Osteoblast (primary cell): ENCODE data around the gene UTP18. TPM values are rescaled to one million over a fixed set of nuclear protein-coding genes. Genes with fewer than 3 reads are reported as not detected.

Experiments used
- DNase-seq: peaks from one replicate; pipeline ENCODE4 v3.0.0; 2011; ENCODE audit warnings: low spot score, mixed read lengths; ENCODE audit not compliant: insufficient read length; ENCODE audit errors: missing footprints
- H2AFZ ChIP-seq: 2 replicates; pipeline ENCODE4 v1.6.0; 2011; ENCODE audit warnings: mild to moderate bottlenecking, low read length
- H3K27ac ChIP-seq: 2 replicates; pipeline ENCODE4 v1.5.1; 2011; ENCODE audit warnings: mild to moderate bottlenecking, low read depth, low read length, moderate library complexity
- H3K27me3 ChIP-seq: 2 replicates; pipeline ENCODE4 v1.6.0; 2012; ENCODE audit warnings: mild to moderate bottlenecking, control low read depth, inconsistent platforms, low read length, moderate library complexity; ENCODE audit not compliant: insufficient read depth
- H3K36me3 ChIP-seq: 2 replicates; pipeline ENCODE4 v1.5.1; 2011; ENCODE audit warnings: mild to moderate bottlenecking, low read length, control low read depth, moderate library complexity; ENCODE audit not compliant: insufficient read depth
- H3K4me1 ChIP-seq: 2 replicates; pipeline ENCODE4 v1.5.1; 2011; ENCODE audit warnings: mild to moderate bottlenecking, low read length, control low read depth, moderate library complexity; ENCODE audit not compliant: insufficient read depth
- H3K4me2 ChIP-seq: 2 replicates; pipeline ENCODE4 v1.6.0; 2011; ENCODE audit warnings: mild to moderate bottlenecking, low read length; ENCODE audit not compliant: insufficient read depth
- H3K4me3 ChIP-seq: fragments of 200-600 bp; sonication (generic); 3 replicates; pipeline ENCODE4 v1.5.1; 2012; ENCODE audit warnings: mild to moderate bottlenecking, low read length, inconsistent platforms; ENCODE audit not compliant: insufficient read depth
- H3K79me2 ChIP-seq: 2 replicates; pipeline ENCODE4 v1.6.0; 2012; ENCODE audit warnings: mild to moderate bottlenecking, low read length, control low read depth, inconsistent platforms; ENCODE audit not compliant: insufficient read depth
- H3K9me3 ChIP-seq: 2 replicates; pipeline ENCODE4 v1.5.1; 2011; ENCODE audit warnings: low read depth, low read length, control low read depth
- H4K20me1 ChIP-seq: 2 replicates; pipeline ENCODE4 v1.6.0; 2012; ENCODE audit warnings: mild to moderate bottlenecking, low read length, control low read depth; ENCODE audit not compliant: insufficient read depth
- total RNA-seq: library from RNA; depleted of rRNA; stranded (reverse); fragments of >200 nt; gene quantifications from 2 replicates; pipeline ENCODE4 v1.2.3, GENCODE V29; 2012
- TF ChIP-seq, protein P1 (sequence below): IDR thresholded peaks from 2 replicates; pipeline ENCODE4 v1.5.1; 2011; ENCODE audit warnings: mild to moderate bottlenecking, low read depth, low read length, moderate library complexity; ENCODE audit errors: extremely low read depth

Gene UTP18
- total RNA-seq, 1 donor = 38.0 TPM

DNA sequence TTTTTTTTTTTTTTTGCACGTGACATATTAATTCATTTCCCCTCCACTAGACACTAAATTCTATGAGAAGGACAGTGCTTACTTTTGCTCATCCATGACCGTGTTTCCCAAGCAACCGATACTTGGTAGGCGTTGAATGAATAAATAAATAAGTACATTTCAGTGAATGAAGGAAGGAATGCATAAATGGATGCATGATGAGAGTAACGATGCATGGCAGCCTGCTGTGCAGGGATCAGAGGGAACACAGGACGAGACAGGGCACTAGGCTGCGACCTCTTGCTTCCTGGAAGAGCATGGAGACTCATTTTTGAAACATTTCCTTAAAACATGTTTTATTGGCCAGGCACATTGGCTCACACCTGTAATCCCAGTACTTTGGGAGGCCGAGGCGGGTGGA is 84.2 kb downstream of the UTP18 start:
- no peaks in the 10 kb centered on the region for H3K9me3 ChIP-seq
- H3K27me3 ChIP-seq = no peaks in the 10 kb centered on the region
- no peak overlapping the region for H3K4me2 ChIP-seq
- no peaks in the 10 kb centered on the region for H3K79me2 ChIP-seq
- H3K4me3 ChIP-seq = no peak overlapping the region
- H2AFZ ChIP-seq = no peak overlapping the region
- H3K36me3 ChIP-seq = no peaks in the 10 kb centered on the region
- TF ChIP-seq, protein P1, sequence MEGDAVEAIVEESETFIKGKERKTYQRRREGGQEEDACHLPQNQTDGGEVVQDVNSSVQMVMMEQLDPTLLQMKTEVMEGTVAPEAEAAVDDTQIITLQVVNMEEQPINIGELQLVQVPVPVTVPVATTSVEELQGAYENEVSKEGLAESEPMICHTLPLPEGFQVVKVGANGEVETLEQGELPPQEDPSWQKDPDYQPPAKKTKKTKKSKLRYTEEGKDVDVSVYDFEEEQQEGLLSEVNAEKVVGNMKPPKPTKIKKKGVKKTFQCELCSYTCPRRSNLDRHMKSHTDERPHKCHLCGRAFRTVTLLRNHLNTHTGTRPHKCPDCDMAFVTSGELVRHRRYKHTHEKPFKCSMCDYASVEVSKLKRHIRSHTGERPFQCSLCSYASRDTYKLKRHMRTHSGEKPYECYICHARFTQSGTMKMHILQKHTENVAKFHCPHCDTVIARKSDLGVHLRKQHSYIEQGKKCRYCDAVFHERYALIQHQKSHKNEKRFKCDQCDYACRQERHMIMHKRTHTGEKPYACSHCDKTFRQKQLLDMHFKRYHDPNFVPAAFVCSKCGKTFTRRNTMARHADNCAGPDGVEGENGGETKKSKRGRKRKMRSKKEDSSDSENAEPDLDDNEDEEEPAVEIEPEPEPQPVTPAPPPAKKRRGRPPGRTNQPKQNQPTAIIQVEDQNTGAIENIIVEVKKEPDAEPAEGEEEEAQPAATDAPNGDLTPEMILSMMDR = no peak
- H4K20me1 ChIP-seq = no peaks in the 10 kb centered on the region
- no peak for DNase-seq
- no peaks in the 10 kb centered on the region for H3K4me1 ChIP-seq
- no peak overlapping the region for H3K27ac ChIP-seq

DNA sequence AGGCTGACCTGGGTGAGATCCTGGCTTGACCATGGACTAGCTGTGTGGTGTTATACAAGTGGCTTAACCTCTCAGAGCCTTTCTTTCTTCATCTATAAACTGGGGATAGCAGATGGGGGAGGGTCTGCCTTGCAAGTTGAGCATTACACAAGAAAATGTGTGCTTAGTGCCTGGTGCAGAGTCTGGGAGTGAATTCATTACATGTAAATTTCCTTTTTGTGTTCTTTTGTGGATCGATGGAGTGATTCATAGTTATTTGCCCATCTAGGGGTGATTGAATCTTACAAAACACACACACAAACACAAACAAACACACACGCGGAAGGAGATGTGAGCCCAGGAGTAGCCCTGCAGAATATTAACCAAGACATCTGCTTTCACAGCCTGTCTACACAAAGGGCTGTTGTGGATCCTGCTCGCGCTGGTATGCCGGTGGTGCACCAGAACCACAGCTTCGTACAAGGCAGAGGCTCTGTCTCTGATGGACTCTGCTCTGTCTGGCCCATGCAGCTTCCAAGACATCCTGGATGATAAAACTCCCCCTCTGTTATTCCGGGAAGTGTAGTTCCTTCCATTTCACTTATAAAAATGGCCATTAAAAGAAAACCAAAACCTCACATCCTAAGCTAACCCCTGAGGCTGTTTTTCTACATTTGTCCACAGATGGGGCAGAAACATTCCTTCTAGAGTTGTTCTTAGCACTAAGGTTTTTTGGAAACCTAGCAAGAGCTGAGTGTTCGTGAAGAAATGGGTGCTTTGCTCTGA is 86.1 kb downstream of the UTP18 start:
- Histone ChIP-seq H4K20me1 (no peaks in the 10 kb centered on the region), H3K9me3 (no peaks in the 10 kb centered on the region), H3K4me3 (no peak overlapping the region), H3K27me3 (no peaks in the 10 kb centered on the region), H3K36me3 (no peaks in the 10 kb centered on the region), H3K27ac (no peak overlapping the region), H3K79me2 (no peaks in the 10 kb centered on the region), H3K4me2 (no peak overlapping the region), H3K4me1 (no peaks in the 10 kb centered on the region), H2AFZ (no peak overlapping the region)
- no peak for DNase-seq
- TF ChIP-seq, protein P1 = no peak

Other genes starting within 250 kb of the UTP18 start
- gene SPAG9, start 139.7 kb upstream of the UTP18 start, total RNA-seq = 175 and 192 TPM in 2 replicates
- gene NME1, start 107.0 kb upstream of the UTP18 start, total RNA-seq = 53.6 and 58.6 TPM in 2 replicates
- gene NME2, start 94.1 kb upstream of the UTP18 start, total RNA-seq = 512 and 524 TPM in 2 replicates
- 13.3 and 16.3 TPM in 2 replicates for gene MBTD1, start 497 bp upstream of the UTP18 start, total RNA-seq